NOMO-1 treated with DMSO at 0.1 percent for 48 hours (cell line): Measurements from ENCODE around the gene DENND2D.

Source experiments
- DNase-seq: peaks from one replicate; lab custom pipeline; 2025; ENCODE audit not compliant: unreplicated experiment; lab: John Stamatoyannopoulos, UW

Gene DENND2D

DNA sequence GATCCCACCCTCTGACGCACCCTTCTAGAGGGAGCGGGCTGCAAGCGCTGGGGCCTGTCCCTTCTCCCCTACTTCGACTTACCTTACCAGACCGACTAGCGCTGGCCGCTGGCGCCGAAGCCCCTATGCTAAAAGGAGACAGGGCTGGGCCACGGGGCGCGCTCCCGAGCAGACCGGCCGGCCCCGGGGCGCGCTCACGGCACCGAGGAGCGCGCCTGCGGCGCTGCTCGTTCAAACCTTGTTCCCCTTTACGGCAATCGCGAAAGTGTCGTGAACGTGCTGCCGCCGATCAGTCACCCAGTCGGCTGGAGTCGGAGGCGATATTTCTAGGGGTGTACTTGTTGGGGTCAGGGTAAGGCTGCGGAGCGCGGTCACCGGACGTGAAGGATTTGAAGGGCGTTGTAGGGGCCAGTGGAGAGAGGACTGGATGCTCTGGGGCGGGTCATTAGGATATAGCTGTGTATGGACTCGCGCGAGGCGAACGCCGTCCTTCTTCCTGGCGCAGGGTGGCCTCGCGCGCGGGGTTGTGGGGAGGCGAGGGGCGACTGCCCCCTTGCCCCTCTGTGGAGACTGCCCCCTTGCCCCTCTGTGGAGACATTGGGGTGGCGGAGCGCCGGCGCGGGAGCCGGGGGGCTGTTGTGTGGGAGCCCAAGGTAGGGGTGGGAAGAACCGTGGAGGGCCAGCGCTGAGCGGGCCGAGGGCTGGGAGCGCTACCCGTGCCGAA, 60.3 kb downstream of the DENND2D start, which contains the start of the genes CEPT1 and DRAM2:
Gene CEPT1 (plus strand): TSS at position 268 of the 724 bp plus-strand sequence. CDS start 7,492 bp downstream, outside the sequence.
Gene DRAM2 (minus strand): TSS at position 138 of the 724 bp plus-strand sequence. CDS start 8,539 bp downstream, outside the sequence.
- peak; percentile 80 for DNase-seq

DNA sequence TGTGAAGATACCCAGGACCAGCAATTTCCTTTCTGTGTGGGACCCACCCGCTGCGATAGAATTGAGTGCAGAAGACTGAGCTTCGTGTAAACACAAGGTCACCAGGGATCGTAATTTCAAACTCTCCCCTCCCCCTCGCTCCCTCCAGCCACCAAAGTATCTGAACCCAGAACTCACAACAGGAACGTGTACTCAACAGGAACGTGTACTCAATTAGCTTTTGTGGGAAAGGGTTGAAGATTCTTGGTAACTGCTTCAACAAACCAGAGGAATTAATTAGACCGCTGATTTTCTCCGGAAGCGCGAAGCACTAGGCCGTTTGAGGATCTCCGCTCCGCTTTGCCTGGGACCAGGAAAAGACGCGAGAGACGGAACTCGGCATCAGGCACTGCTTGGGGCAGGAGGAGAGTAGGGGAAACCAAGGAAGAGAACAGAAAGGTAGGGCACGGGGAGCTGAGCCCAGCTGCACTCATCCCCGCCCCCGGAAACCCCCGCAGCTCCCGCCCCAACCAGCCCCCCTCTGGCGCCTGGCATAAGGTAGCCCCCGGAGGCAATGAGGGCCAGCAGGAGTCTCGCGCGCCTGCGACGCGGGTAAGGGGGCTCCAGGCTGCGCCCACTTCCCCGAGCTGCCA, 61.0 kb downstream of the DENND2D start:
- DNase-seq = peak; percentile 54
